GM15510 (cell line): ENCODE measurements around the gene FAM78B.

Source experiments
- POLR2A ChIP-seq: IDR thresholded peaks from 3 replicates; pipeline ENCODE4 v1.6.1; 2011; ENCODE audit warnings: borderline replicate concordance; ENCODE audit not compliant: insufficient read length; ENCODE audit errors: extremely low read depth

Gene FAM78B

DNA sequence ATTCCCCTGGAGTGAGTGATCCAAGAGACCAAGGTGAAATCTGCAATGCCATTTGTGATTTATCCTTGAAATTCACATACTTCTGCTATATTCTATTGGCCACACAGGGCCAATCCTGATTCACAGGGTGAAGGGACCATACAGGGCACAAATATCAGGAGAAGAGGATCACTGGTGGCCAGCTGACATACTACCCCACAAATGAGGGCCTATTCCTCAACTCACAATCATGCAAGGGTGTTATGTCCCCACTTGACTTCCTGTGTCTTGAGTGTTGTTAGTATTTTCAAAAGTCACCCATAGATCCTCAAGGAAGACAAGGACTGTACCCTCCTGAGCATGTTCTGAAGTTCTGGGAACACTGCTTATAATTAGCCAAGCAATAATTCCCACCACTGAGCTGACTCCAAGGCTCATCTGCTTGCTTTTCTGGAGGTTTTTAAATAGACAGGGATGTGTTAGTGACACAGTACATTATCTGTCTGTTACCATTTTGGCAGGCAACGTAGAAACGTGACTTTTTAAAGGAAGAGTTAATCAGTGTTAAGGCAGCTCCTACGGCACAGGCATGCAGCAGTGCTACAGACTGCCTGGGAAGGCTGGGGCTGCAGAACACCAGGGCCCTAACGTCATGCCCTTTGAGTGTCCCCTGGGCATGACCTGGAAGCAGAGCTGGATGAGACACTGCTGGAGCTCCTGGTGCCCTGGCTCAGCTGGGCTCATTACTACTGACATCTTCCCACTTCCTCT lies 137.4 kb downstream of the FAM78B start:
- TF ChIP-seq POLR2A = no peak

- TF ChIP-seq POLR2A = no peak
Measured at GRCh38 chr1:166026555-166026954, 140.2 kb downstream of the FAM78B start.

GRCh38 chr1:166026143-166026542 lies 140.7 kb downstream of the FAM78B start:
- TF ChIP-seq POLR2A = no peak

- no peak for TF ChIP-seq POLR2A
Measured at GRCh38 chr1:166020210-166020609, 146.6 kb downstream of the FAM78B start.
